VCaP (cell line): ENCODE measurements around the gene TNFRSF1B.

ENCODE experiments used
- H3K27ac ChIP-seq: fragments of 450-650 bp; 2 replicates; pipeline ENCODE4 v1.5.1; 2017
- CTCF ChIP-seq: fragments of 450-650 bp; conservative IDR thresholded peaks from 2 replicates; pipeline ENCODE4 v1.5.1; 2017; ENCODE audit warnings: mild to moderate bottlenecking, moderate library complexity

TNFRSF1B gene

DNA sequence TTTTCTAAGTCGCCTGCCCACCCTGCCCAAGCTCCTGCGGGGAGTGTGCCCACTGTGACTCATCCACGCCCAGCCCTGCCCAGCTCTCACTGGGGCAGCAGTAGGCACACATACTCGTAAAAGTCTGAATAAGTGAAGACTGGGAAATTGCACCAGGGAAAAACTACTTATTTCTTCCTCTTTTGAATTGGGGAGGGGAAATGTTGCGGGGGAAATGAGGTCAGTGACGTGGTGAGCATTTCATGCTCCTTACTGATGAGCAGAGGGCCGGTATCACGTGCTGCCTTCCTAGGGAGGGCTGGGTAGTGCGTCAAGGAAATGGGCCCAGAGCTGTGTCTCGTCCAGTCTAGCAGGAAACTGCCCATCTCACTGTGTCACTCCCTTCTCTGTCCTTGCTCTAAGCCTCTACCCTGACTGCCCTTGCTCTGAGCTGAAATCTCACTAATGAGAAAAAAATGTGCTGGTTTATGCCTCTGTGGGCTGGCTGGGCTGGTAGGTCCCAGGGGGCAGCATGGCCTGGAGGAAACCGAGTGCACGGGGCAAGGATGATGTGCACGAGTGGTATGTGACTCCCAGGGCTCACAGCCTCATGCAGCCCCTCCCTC is 13.5 kb upstream of the TNFRSF1B start:
- no peak overlapping the region for H3K27ac ChIP-seq
- TF ChIP-seq CTCF: no peak

GRCh38 chr1:12155328-12155727 is 11.5 kb upstream of the TNFRSF1B start:
- TF ChIP-seq CTCF: no peak
- H3K27ac ChIP-seq: no peak overlapping the region

DNA sequence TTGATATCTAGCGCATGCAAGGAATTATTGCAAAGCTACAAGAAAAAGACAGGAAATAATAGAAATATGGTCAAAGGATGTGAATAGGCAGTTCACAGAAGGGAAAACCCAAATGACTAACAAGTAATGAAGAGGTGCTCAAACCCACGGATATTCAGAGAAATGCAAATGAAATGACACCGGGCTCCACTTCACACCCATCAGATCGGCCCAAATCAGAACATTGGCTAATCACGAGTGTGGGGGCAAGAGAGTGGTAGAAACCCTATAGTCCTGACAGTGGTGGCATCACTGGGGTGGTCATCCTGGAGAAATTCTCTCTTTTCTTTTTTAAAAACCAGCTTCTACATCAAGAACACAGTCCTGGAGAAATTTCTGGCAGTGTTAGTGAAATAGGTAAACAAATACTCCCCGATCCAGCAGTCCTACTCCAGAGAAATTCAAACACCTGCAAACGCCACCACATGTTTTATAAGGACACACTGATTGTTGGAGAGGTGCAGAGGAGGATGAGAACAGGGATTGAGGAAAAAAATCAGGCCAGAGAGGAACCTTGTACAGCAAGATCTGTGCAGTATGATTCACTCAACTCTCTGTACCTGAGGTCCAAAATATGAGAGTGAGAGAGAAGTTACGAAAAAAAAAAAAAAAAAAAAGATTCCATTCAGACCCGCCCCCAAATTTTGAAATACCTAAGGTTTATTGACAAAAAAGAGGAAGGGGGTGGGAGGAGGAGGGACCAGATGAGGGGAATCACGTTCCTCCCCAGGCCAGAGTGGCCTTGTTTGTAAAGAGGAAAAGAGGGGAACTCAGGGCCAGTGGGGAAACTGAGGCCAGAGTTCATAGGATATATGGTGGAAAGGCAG is 9.2 kb upstream of the TNFRSF1B start:
- no peak for TF ChIP-seq CTCF
- peak overlapping the region; percentile 40; the same call in 1 of the 2 replicates for H3K27ac ChIP-seq

DNA sequence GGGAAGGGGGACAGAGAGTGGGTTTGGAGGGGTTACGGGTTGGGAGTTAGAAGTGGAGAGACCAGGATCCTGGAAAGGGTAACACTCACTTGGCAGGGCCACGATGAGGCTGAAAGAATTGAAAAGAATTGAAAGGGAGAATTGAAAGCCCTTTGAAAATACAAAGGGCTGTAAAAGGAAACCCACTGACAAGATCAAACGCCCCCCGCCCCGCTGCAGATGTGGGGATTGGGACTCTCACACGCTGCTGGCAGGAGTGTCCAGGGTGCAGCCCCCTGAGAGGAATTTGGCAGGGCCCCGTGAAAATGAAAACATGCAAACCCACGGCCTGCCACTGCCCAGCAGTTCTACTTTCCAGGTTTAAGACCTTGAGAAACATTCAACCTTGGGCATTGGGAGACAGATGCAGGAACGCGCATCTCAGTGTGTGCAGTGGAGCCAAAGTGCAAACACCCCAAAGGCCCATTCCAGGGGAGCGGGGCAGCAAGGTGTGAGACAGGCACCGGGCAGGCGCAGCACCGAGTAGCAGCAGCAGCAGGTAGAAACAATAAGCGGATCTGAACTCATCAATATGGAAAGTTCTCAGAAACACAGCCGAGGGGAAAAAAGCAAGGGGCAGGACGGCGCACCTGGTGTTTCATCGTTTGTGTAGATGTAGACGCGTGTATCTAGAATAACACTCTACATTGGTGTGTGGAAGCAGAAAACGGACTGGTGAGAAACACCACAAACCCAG is 8.3 kb upstream of the TNFRSF1B start:
- TF ChIP-seq CTCF: no peak
- peak overlapping the region; percentile 40; the same call in 1 of the 2 replicates for H3K27ac ChIP-seq

GRCh38 chr1:12159816-12160215 is 7.0 kb upstream of the TNFRSF1B start:
- TF ChIP-seq CTCF: no peak
- no peak overlapping the region for H3K27ac ChIP-seq

GRCh38 chr1:12161324-12161661 is 5.5 kb upstream of the TNFRSF1B start:
- no peak for TF ChIP-seq CTCF
- H3K27ac ChIP-seq: no peak overlapping the region
